Lung (tissue), 12 donors: Measurements from ENCODE around the gene TGFBR3. TPM values are rescaled to one million over a fixed set of nuclear protein-coding genes. Genes with fewer than 3 reads are reported as not detected.

Source experiments
- ATAC-seq: fragments of 200-7000 bp; cut with Tn5 transposase; one replicate; pipeline ENCODE4 v1.9.1; 2020; ENCODE audit warnings: moderate number of reproducible peaks; ENCODE audit not compliant: insufficient read depth, low FRiP score
- DNase-seq, 3 donors: peaks; one replicate each; pipeline ENCODE4 v3.0.0-alpha.2; 2013 to 2017
- H3K27ac ChIP-seq, 2 donors: one replicate each; pipeline ENCODE4 v1.5.1; 2013; ENCODE audit warnings: mild to moderate bottlenecking in 2 of 2, moderate library complexity in 2 of 2, control low read depth in 1 of 2, inconsistent platforms in 1 of 2, low read depth in 1 of 2, low read length in 1 of 2
- H3K27me3 ChIP-seq, 3 donors: one replicate each; pipeline ENCODE4 v1.5.1; 2013; ENCODE audit warnings: low read length in 2 of 3; ENCODE audit not compliant: control insufficient read depth in 3 of 3, insufficient read depth in 3 of 3
- H3K36me3 ChIP-seq, 4 donors: one replicate each; pipeline ENCODE4 v1.5.1; 2013; ENCODE audit warnings: low read length in 4 of 4, mild to moderate bottlenecking in 1 of 4, moderate library complexity in 1 of 4; ENCODE audit not compliant: control insufficient read depth in 4 of 4, insufficient read depth in 4 of 4
- H3K4me1 ChIP-seq, 5 donors: one replicate each; pipeline ENCODE4 v1.5.1; 2013; ENCODE audit warnings: low read length in 5 of 5, mild to moderate bottlenecking in 2 of 5, moderate library complexity in 1 of 5; ENCODE audit not compliant: control insufficient read depth in 5 of 5, insufficient read depth in 5 of 5
- H3K4me3 ChIP-seq: one replicate; pipeline ENCODE4 v1.5.1; 2013; ENCODE audit warnings: mild to moderate bottlenecking, control low read depth, moderate library complexity
- H3K9ac ChIP-seq, 2 donors: one replicate each; pipeline ENCODE4 v1.5.1; 2013; ENCODE audit warnings: low read length in 2 of 2, control low read depth in 1 of 2; ENCODE audit not compliant: insufficient read depth in 1 of 2
- H3K9me3 ChIP-seq, 4 donors: one replicate each; pipeline ENCODE4 v1.5.1; 2013; ENCODE audit warnings: low read length in 3 of 4, mild to moderate bottlenecking in 1 of 4, moderate library complexity in 1 of 4; ENCODE audit not compliant: control insufficient read depth in 4 of 4, insufficient read depth in 3 of 4
- CTCF ChIP-seq: IDR thresholded peaks from 2 replicates; pipeline ENCODE4 v1.5.1; 2012; ENCODE audit warnings: mild to moderate bottlenecking; ENCODE audit errors: control extremely low read depth, extremely low read depth
- WGBS, 2 donors: extraction: QIAGEN DNeasy Blood & Tissue Kit; methylation state at CpG; one replicate each; pipeline ENCODE4 v1.1.7; 2013; 5-methylcytosine and 5-hydroxymethylcytosine counted together
- polyA plus RNA-seq, 2 donors: library from polyadenylated mRNA; stranded (reverse); fragments of 200-250 nt; gene quantifications; one replicate each; pipeline ENCODE4 v1.2.1, GENCODE V29; 2013
- total RNA-seq, 2 donors: library from RNA; depleted of rRNA in 1 of 2; stranded (reverse); fragments of >200 nt in 1 of 2; gene quantifications; one replicate each; pipeline ENCODE4 v1.2.1, GENCODE V29; 2014 to 2021
- donor health status: control.
- donor health status: control.
- donor health status: Bipolar disorder and iron deficiency.
- donor health status: healthy.
- donor health status: DM: yes; HTN: yes; CAD: no.

TGFBR3 gene
- total and polyA plus RNA-seq, 4 donors, result 13.1 to 99.6 (median 26.5) TPM

- H3K9ac ChIP-seq, result no peak overlapping the region
- H3K4me3 ChIP-seq, result no peak overlapping the region
- ATAC-seq (no peak), DNase-seq (peak; percentile 76 to 98 (median 96))
- H3K27me3 ChIP-seq, result no peaks in the 10 kb centered on the region
- no peak overlapping the region for H3K27ac ChIP-seq
- H3K9me3 ChIP-seq, result peaks cover 0 to 3% (median 0%) of the 10 kb centered on the region in 4 donors
- H3K36me3 ChIP-seq, result no peaks in the 10 kb centered on the region
- no peak for TF ChIP-seq CTCF
- 29 to 47% methylated on average over 3 of the region's 3 CpGs for WGBS, 2 donors
- peaks cover 0 to 24% (median 11%) of the 10 kb centered on the region in 5 donors for H3K4me1 ChIP-seq
Observed at GRCh38 chr1:91891454-91891853, 5.5 kb upstream of the TGFBR3 start.

- H3K4me3 ChIP-seq, result no peak overlapping the region
- H3K36me3 ChIP-seq, result no peaks in the 10 kb centered on the region
- no peaks in the 10 kb centered on the region for H3K27me3 ChIP-seq
- WGBS, 2 donors, result 74 to 91% methylated on average over 5 of the region's 5 CpGs
- ATAC-seq, result no peak
- TF ChIP-seq CTCF, result no peak
- peak in 1 of 3 donors; percentile 25 for DNase-seq
- H3K9me3 ChIP-seq, result peaks cover 0 to 3% (median 0%) of the 10 kb centered on the region in 4 donors
- H3K27ac ChIP-seq, result no peak overlapping the region
- no peak overlapping the region for H3K9ac ChIP-seq
- H3K4me1 ChIP-seq, result peaks cover 0 to 24% (median 5%) of the 10 kb centered on the region in 5 donors
Observed at GRCh38 chr1:91889717-91890459, 3.9 kb upstream of the TGFBR3 start.

- Histone ChIP-seq H3K9ac (peak overlapping the region; percentile 47 to 93), H3K9me3 (peaks cover 0 to 2% (median 0%) of the 10 kb centered on the region in 4 donors), H3K27me3 (no peaks in the 10 kb centered on the region), H3K4me1 (peaks cover 0 to 20% (median 4%) of the 10 kb centered on the region in 5 donors), H3K4me3 (peak overlapping the region; percentile 94), H3K27ac (peak overlapping the region; percentile 95 to 98), H3K36me3 (no peaks in the 10 kb centered on the region)
- DNase-seq (peak in 2 of 3 donors; percentile 50), ATAC-seq (peak; percentile 37)
- no peak for TF ChIP-seq CTCF
- WGBS, 2 donors, result 0% methylated on average over 37 to 42 of the region's 42 CpGs
Observed at GRCh38 chr1:91885213-91885715, 687 bp downstream of the TGFBR3 start.
